Esophagus muscularis mucosa (tissue), 4 donors: ENCODE measurements around the gene FBXO2. TPM values are rescaled to one million over a fixed set of nuclear protein-coding genes. Genes with fewer than 3 reads are reported as not detected.

ENCODE experiments used
- DNase-seq: peaks from one replicate; pipeline ENCODE4 v3.0.0-alpha.2; 2017; ENCODE audit errors: extremely low spot score
- H3K27ac ChIP-seq, 4 donors: fragments of 200-600 bp; sonication (generic); replicated peaks in 1 of 4; 1 replicate in 3 of 4; 2 replicates in 1 of 4; pipeline ENCODE4 v1.5.1; 2016 to 2019; ENCODE audit warnings: mild to moderate bottlenecking in 1 of 4
- H3K27me3 ChIP-seq, 4 donors: fragments of 200-600 bp; sonication (generic); one replicate each; pipeline versions ENCODE4 v1.5.1 to v1.6.0; 2016 to 2019
- H3K36me3 ChIP-seq, 4 donors: fragments of 200-600 bp; sonication (generic); one replicate each; pipeline ENCODE4 v1.5.1; 2016 to 2019
- H3K4me1 ChIP-seq, 4 donors: fragments of 200-600 bp; sonication (generic); one replicate each; pipeline ENCODE4 v1.5.1; 2016 to 2019
- H3K4me3 ChIP-seq, 4 donors: fragments of 200-600 bp; sonication (generic); 1 replicate in 2 of 4; 2 replicates in 2 of 4; pipeline ENCODE4 v1.5.1; 2016 to 2019; ENCODE audit warnings: mild to moderate bottlenecking in 4 of 4, moderate library complexity in 1 of 4
- H3K9me3 ChIP-seq, 4 donors: fragments of 200-600 bp; sonication (generic); 1 replicate in 3 of 4; 2 replicates in 1 of 4; pipeline ENCODE4 v1.5.1; 2016 to 2019
- EP300 ChIP-seq: sonication (generic); formaldehyde crosslinking; IDR thresholded peaks from one replicate; pipeline ENCODE4 v1.6.1; 2017; ENCODE audit warnings: antibody characterized with exemption
- POLR2A ChIP-seq: fragments of 450-650 bp; IDR thresholded peaks from one replicate; pipeline ENCODE4 v1.6.1; 2017; ENCODE audit warnings: antibody characterized with exemption, moderate library complexity, mild to moderate bottlenecking, low read depth
- POLR2AphosphoS5 ChIP-seq, 2 donors: sonication (generic); formaldehyde crosslinking; IDR thresholded peaks; one replicate each; pipeline ENCODE4 v1.6.1; 2017; ENCODE audit warnings: antibody characterized with exemption in 2 of 2
- whole genome bisulfite sequencing: methylation state at CpG from one replicate; pipeline ENCODE4 v1.1.5; 2018; 5-methylcytosine and 5-hydroxymethylcytosine counted together
- intact Hi-C: fragments of 100-400 bp; cut with DNase I; formaldehyde crosslinking; loops from one replicate; pipeline ENCODE4 v1.15.1; 2023
- total RNA-seq, 4 donors: library from RNA; depleted of rRNA; stranded (reverse); fragments of >200 nt; gene quantifications; one replicate each; pipeline versions ENCODE4 v1.1.0 to v1.2.1, GENCODE V29; 2016
- TF ChIP-seq, protein P1 (sequence below), 3 experiments: fragments of 200-600 bp in 2 of 3; fragments of 450-650 bp in 1 of 3; sonication (generic) in 2 of 3; IDR thresholded peaks; one replicate each; pipeline ENCODE4 v1.5.1; 2017 to 2019; ENCODE audit warnings: antibody characterized with exemption in 3 of 3, mild to moderate bottlenecking in 2 of 3, moderate library complexity in 1 of 3

Gene FBXO2
- total RNA-seq, 4 donors from 2014 or later, result 3.1 to 12.0 (median 8.3) TPM

DNA sequence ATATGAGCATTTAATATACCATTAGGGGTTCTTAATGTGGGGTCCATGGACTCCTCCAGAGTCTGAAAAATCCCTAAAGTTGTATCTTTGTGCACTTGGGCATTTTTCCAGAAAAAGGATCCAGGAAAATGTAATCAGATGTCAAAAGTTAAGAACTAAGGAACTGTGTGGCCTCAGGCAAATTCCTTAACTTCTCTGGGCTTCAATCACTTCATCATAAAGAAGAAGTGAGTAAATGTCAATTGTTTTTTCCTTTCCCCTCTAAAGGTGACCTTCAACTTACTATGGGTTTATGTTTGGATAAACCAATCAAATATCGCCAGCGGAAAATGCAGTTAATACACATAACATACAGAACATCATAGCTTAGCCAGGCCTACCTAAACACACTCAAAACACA is 24.2 kb upstream of the FBXO2 start:
- no peak for DNase-seq
- intact Hi-C loops, result no loop called here
- Histone ChIP-seq H3K27me3 (peaks cover 0 to 3% (median 0%) of the 10 kb centered on the region in 4 donors), H3K9me3 (no peaks in the 10 kb centered on the region), H3K4me1 (peaks cover 10 to 30% (median 25%) of the 10 kb centered on the region in 4 donors), H3K4me3 (no peak overlapping the region), H3K36me3 (peaks cover 12 to 48% (median 40%) of the 10 kb centered on the region in 4 donors), H3K27ac (no peak overlapping the region)
- 100% methylated on average over 2 of the region's 2 CpGs for WGBS
- TF ChIP-seq, protein P1, sequence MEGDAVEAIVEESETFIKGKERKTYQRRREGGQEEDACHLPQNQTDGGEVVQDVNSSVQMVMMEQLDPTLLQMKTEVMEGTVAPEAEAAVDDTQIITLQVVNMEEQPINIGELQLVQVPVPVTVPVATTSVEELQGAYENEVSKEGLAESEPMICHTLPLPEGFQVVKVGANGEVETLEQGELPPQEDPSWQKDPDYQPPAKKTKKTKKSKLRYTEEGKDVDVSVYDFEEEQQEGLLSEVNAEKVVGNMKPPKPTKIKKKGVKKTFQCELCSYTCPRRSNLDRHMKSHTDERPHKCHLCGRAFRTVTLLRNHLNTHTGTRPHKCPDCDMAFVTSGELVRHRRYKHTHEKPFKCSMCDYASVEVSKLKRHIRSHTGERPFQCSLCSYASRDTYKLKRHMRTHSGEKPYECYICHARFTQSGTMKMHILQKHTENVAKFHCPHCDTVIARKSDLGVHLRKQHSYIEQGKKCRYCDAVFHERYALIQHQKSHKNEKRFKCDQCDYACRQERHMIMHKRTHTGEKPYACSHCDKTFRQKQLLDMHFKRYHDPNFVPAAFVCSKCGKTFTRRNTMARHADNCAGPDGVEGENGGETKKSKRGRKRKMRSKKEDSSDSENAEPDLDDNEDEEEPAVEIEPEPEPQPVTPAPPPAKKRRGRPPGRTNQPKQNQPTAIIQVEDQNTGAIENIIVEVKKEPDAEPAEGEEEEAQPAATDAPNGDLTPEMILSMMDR (IDR thresholded peaks at IDR 0.05), result no peak

DNA sequence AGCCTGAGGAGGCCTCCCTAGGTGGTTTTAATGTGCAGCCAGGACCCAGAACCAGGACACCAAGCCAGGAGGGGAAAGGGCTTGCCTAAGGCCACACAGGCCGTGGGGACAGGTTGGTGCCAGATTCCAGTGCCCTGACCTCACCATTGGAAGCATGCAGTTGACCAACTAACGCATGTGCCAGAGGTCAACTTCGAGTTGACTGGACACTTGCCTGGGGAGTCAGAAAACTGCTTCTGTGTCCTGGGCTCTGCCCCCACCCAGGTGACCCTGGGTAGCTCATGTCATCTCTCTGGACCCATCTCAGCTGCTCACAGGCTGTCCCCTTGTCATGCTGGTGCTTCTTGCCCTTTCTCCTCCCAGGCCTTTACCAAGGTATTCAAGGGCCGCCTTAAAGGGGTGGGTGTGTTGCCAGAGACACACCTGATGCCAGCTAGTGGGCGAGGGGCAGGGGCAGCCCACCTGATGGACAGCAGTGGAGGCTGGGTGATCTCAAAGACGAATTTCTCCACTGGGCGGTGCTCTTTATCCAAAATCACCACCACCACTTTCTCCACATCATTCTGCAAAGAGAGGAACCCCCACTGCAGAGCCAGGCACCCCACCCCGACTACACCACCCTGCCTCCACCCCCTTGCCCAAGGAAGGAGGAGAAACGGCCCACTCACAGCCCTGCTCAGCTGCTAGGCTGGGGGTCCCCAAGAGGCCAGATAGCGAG is 22.3 kb upstream of the FBXO2 start:
- intact Hi-C loops, result no loop called here
- 81% methylated on average over 10 of the region's 10 CpGs for WGBS
- H3K9me3 ChIP-seq, result no peaks in the 10 kb centered on the region
- H3K4me1 ChIP-seq, result peaks cover 7 to 24% (median 18%) of the 10 kb centered on the region in 4 donors
- no peak overlapping the region for H3K27ac ChIP-seq
- no peak overlapping the region for H3K4me3 ChIP-seq
- TF ChIP-seq EP300 (no peak), POLR2A (no peak), POLR2AphosphoS5 (IDR thresholded peaks at IDR 0.05) (no peak)
- TF ChIP-seq, protein P1 (IDR thresholded peaks at IDR 0.05), result no peak
- peaks cover 12 to 67% (median 56%) of the 10 kb centered on the region in 4 donors for H3K36me3 ChIP-seq
- H3K27me3 ChIP-seq, result no peaks in the 10 kb centered on the region
- no peak for DNase-seq

DNA sequence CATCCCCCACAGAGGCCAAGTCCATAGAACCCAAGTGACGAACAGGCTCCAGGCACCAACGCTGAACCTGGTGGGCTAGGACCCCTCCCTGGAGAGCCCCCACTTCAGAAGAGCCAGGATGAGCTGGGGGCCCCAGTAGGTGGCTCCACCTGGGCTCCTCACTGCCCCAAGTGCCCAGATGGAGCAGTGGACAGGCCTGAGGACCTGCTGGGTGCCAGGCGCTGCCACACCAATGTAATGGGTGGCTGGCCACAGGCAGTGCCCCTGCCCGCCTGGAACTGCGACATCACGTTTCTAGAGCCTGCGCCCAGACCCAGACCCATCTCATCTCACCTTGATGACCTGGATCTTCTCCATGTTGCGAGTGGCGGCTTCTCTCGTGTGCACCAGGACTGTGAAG is 21.1 kb upstream of the FBXO2 start:
- Histone ChIP-seq H3K4me1 (peaks cover 5 to 19% (median 15%) of the 10 kb centered on the region in 4 donors), H3K9me3 (no peaks in the 10 kb centered on the region), H3K27me3 (no peaks in the 10 kb centered on the region), H3K36me3 (peaks cover 12 to 78% (median 62%) of the 10 kb centered on the region in 4 donors), H3K27ac (no peak overlapping the region), H3K4me3 (no peak overlapping the region)
- TF ChIP-seq POLR2AphosphoS5 (IDR thresholded peaks at IDR 0.05) (no peak), POLR2A (no peak), EP300 (no peak)
- TF ChIP-seq, protein P1 (IDR thresholded peaks at IDR 0.05), result no peak
- intact Hi-C loops, result no loop called here
- DNase-seq, result no peak
- 92% methylated on average over 8 of the region's 10 CpGs for WGBS

DNA sequence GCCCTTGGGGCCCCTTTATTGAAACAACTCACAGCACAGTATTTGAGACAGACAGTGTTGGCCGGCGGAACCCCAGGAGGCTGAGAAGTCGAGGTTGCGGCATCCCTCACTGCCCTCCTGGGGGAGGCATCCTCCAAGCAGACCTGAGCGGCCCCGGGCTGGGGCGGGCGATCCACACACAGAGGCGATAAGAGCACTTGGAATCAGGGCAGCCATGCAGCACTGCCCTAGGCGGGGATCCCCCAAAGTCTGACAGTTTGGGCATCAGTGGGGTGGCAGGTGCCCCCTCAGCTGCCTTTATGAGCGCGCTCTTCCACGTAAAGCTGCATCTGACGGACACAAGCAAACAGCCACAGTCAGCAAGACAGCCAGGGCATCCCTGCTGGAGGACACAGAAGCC is 20.3 kb upstream of the FBXO2 start:
- peaks cover 0 to 10% (median 7%) of the 10 kb centered on the region in 4 donors for H3K4me1 ChIP-seq
- intact Hi-C loops, result no loop called here
- TF ChIP-seq POLR2A (no peak), POLR2AphosphoS5 (IDR thresholded peaks at IDR 0.05) (no peak), EP300 (no peak)
- TF ChIP-seq, protein P1 (IDR thresholded peaks at IDR 0.05), result no peak
- 93% methylated on average over 14 of the region's 14 CpGs for WGBS
- H3K36me3 ChIP-seq, result peaks cover 12 to 86% (median 68%) of the 10 kb centered on the region in 4 donors
- no peaks in the 10 kb centered on the region for H3K27me3 ChIP-seq
- H3K9me3 ChIP-seq, result no peaks in the 10 kb centered on the region
- no peak for DNase-seq
- no peak overlapping the region for H3K27ac ChIP-seq
- H3K4me3 ChIP-seq, result no peak overlapping the region
